Panc1 (cell line): ENCODE data around the gene FBXO22. TPM values are rescaled to one million over a fixed set of nuclear protein-coding genes. Genes with fewer than 3 reads are reported as not detected.

Source experiments
- ATAC-seq: fragments of 200-7000 bp; cut with Tn5 transposase; 2 replicates; pipeline ENCODE4 v1.9.1; 2020; ENCODE audit warnings: mild to moderate bottlenecking, moderate library complexity
- BruUV-seq: library from RNA; stranded (reverse); fragments of 400-500 nt; replicated peaks from 2 replicates; lab custom pipeline; 2021; lab: Mats Ljungman, UMichigan
- CTCF ChIA-PET: fragments of 300-600 bp; sonication (Branson Sonifier 250); formaldehyde crosslinking; loops from one replicate; lab custom pipeline; 2022; ENCODE audit warnings: antibody characterized with exemption; lab: Charles Lee
- POLR2A ChIA-PET: fragments of 300-600 bp; sonication (Branson Sonifier 250); formaldehyde crosslinking; loops from one replicate; lab custom pipeline; 2022; ENCODE audit warnings: antibody characterized with exemption; lab: Charles Lee
- DNase-seq: peaks from one replicate; pipeline ENCODE4 v3.0.0-alpha.2; 2010; ENCODE audit warnings: low read depth, low spot score
- H3K27ac ChIP-seq: 2 replicates; pipeline ENCODE4 v1.5.1; 2011; ENCODE audit warnings: mild to moderate bottlenecking, low read length, inconsistent platforms
- H3K27me3 ChIP-seq: fragments of 200-500 bp; sonication (Bioruptor generic); 2 replicates; pipeline ENCODE4 v1.6.0; 2014; ENCODE audit warnings: low read length, inconsistent platforms; ENCODE audit not compliant: control insufficient read depth, insufficient read depth
- H3K36me3 ChIP-seq: fragments of 200-500 bp; sonication (Bioruptor generic); 2 replicates; pipeline ENCODE4 v1.5.1; 2014; ENCODE audit warnings: inconsistent platforms, mild to moderate bottlenecking, low read length, moderate library complexity; ENCODE audit not compliant: control insufficient read depth, insufficient read depth
- H3K4me1 ChIP-seq: 2 replicates; pipeline ENCODE4 v1.5.1; 2011; ENCODE audit warnings: inconsistent platforms, mild to moderate bottlenecking, low read length, moderate library complexity; ENCODE audit not compliant: control insufficient read depth, insufficient read depth
- H3K4me3 ChIP-seq, 2 experiments: 2 replicates each; pipeline ENCODE4 v1.5.1; 2011 to 2012; ENCODE audit warnings: low read depth in 2 of 2, low read length in 2 of 2, mild to moderate bottlenecking in 2 of 2, inconsistent platforms in 1 of 2, moderate library complexity in 1 of 2
- H3K9me3 ChIP-seq: fragments of 200-500 bp; sonication (Bioruptor generic); 2 replicates; pipeline ENCODE4 v1.5.1; 2014; ENCODE audit warnings: low read depth, mild to moderate bottlenecking, inconsistent platforms, low read length, moderate library complexity; ENCODE audit not compliant: control insufficient read depth, insufficient read depth
- CTCF ChIP-seq: fragments of 450-650 bp; IDR thresholded peaks from 2 replicates; pipeline ENCODE4 v1.5.1; 2017; ENCODE audit warnings: mild to moderate bottlenecking
- POLR2AphosphoS5 ChIP-seq: IDR thresholded peaks from 2 replicates; pipeline ENCODE4 v1.6.1; 2012; ENCODE audit warnings: mild to moderate bottlenecking, low read depth, low read length, moderate library complexity
- SIN3A ChIP-seq: IDR thresholded peaks from 2 replicates; pipeline ENCODE4 v1.6.1; 2012; ENCODE audit warnings: low read depth, mild to moderate bottlenecking, low read length, moderate library complexity, borderline replicate concordance; ENCODE audit not compliant: insufficient read depth
- TCF7L2 ChIP-seq: IDR thresholded peaks from 2 replicates; pipeline ENCODE4 v1.6.1; 2011; ENCODE audit warnings: mild to moderate bottlenecking, low read depth, low read length, inconsistent platforms
- in situ Hi-C: cut with HindIII; loops from 2 replicates; pipeline ENCODE4 v1.10.0; 2016; ENCODE audit warnings: low sequenced_read_pairs, low pct_unique_long_range_greater_than_20kb
- intact Hi-C: fragments of 100-400 bp; cut with micrococcal nuclease; formaldehyde crosslinking; loops from one replicate; pipeline ENCODE4 v1.10.0; 2022; ENCODE audit not compliant: unreplicated experiment
- total RNA-seq: library from RNA; stranded (reverse); gene quantifications from one replicate; pipeline ENCODE4 v1.2.1, GENCODE V29; 2021; ENCODE audit not compliant: unreplicated experiment
- TF ChIP-seq, protein P1 (sequence below), 2 experiments: IDR thresholded peaks; 2 replicates each; pipeline ENCODE4 v1.6.1; 2011 to 2012; ENCODE audit warnings: low read depth in 2 of 2, control low read depth in 1 of 2, low read length in 1 of 2, mild to moderate bottlenecking in 1 of 2, moderate library complexity in 1 of 2; ENCODE audit not compliant: insufficient read depth in 1 of 2

FBXO22 gene
- total RNA-seq, 1 experiment from 2014 or later: 65.9 TPM

DNA sequence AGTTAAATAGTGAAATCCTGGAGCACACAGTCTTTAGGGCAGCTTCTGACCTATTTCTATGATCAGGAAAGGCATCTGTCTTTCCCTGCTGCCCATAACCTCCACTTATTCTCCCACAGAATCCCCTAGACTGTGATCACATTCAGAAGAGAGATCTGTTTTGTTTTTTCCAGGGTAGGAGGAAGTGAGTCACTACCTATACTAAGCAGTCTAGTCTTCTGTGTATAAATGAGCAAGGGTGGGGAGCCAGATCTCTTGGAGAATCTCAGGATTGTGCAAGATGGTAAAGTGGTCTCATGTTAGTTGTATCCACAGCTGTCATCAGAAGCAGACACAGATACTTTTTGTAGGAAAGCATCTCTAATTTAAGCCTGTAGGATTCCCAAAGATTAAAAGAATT is 11.8 kb upstream of the FBXO22 start:
- intact Hi-C loops: no loop called here
- no peak overlapping the region for H3K27ac ChIP-seq
- in situ Hi-C loops: no loop called here
- H3K27me3 ChIP-seq: no peaks in the 10 kb centered on the region
- no TSS peak for BruUV-seq
- no peaks in the 10 kb centered on the region; the same call in 1 of the 2 replicates for H3K36me3 ChIP-seq
- H3K4me3 ChIP-seq: no peak overlapping the region
- no peaks in the 10 kb centered on the region for H3K9me3 ChIP-seq
- DNase-seq (no peak), ATAC-seq (peak; percentile 73)
- ChIA-PET POLR2A (interaction anchor here (0.7 kb wide), 1 partner anchor 1350 kb away, joined by 5 read pairs; no protein-coding TSS in a partner anchor), CTCF (no interaction called here)
- H3K4me1 ChIP-seq: no peaks in the 10 kb centered on the region
- TF ChIP-seq CTCF: no peak
- TF ChIP-seq POLR2AphosphoS5: no peak
- TF ChIP-seq, protein P1, sequence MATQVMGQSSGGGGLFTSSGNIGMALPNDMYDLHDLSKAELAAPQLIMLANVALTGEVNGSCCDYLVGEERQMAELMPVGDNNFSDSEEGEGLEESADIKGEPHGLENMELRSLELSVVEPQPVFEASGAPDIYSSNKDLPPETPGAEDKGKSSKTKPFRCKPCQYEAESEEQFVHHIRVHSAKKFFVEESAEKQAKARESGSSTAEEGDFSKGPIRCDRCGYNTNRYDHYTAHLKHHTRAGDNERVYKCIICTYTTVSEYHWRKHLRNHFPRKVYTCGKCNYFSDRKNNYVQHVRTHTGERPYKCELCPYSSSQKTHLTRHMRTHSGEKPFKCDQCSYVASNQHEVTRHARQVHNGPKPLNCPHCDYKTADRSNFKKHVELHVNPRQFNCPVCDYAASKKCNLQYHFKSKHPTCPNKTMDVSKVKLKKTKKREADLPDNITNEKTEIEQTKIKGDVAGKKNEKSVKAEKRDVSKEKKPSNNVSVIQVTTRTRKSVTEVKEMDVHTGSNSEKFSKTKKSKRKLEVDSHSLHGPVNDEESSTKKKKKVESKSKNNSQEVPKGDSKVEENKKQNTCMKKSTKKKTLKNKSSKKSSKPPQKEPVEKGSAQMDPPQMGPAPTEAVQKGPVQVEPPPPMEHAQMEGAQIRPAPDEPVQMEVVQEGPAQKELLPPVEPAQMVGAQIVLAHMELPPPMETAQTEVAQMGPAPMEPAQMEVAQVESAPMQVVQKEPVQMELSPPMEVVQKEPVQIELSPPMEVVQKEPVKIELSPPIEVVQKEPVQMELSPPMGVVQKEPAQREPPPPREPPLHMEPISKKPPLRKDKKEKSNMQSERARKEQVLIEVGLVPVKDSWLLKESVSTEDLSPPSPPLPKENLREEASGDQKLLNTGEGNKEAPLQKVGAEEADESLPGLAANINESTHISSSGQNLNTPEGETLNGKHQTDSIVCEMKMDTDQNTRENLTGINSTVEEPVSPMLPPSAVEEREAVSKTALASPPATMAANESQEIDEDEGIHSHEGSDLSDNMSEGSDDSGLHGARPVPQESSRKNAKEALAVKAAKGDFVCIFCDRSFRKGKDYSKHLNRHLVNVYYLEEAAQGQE (IDR thresholded peaks at IDR 0.05; ENCODE audit: insufficient read depth in 1 of 2, low read depth in 2 of 2, low read length in 1 of 2): no peak
- TF ChIP-seq TCF7L2: no peak
- no peak for TF ChIP-seq SIN3A

GRCh38 chr15:75895731-75896130 is 7.9 kb upstream of the FBXO22 start:
- BruUV-seq: no TSS peak
- DNase-seq: no peak
- POLR2A ChIA-PET: no interaction called here
- Histone ChIP-seq H3K9me3 (no peaks in the 10 kb centered on the region), H3K4me1 (no peaks in the 10 kb centered on the region), H3K36me3 (peaks cover 7% of the 10 kb centered on the region; the same call in 1 of the 2 replicates), H3K27ac (no peak overlapping the region), H3K27me3 (no peaks in the 10 kb centered on the region), H3K4me3 (no peak overlapping the region)
- in situ Hi-C loops (no loop called here), intact Hi-C loops (no loop called here)
- TF ChIP-seq SIN3A (no peak), CTCF (no peak), POLR2AphosphoS5 (no peak), TCF7L2 (no peak)
- TF ChIP-seq, protein P1 (IDR thresholded peaks at IDR 0.05; ENCODE audit: insufficient read depth in 1 of 2, low read depth in 2 of 2, low read length in 1 of 2): no peak
- ATAC-seq: no peak
- CTCF ChIA-PET: no interaction called here
